Keratinocyte (primary cell): ENCODE measurements around the gene SMPDL3A.

Experiments
- CTCF ChIP-seq, 3 experiments: IDR thresholded peaks in 1 of 3; conservative IDR thresholded peaks in 1 of 3; optimal IDR thresholded peaks in 1 of 3; 2 replicates in 2 of 3; 3 replicates in 1 of 3; pipeline versions ENCODE3 to v1.5.1; 2011; ENCODE audit warnings: low read length in 3 of 3, mild to moderate bottlenecking in 3 of 3, moderate library complexity in 2 of 3, control low read depth in 1 of 3, inconsistent platforms in 1 of 3; ENCODE audit not compliant: insufficient read depth in 2 of 3; ENCODE audit errors: extremely low read depth in 1 of 3
- EZH2 ChIP-seq: IDR thresholded peaks from one replicate; pipeline ENCODE4 v1.6.1; 2012; ENCODE audit warnings: inconsistent platforms, mild to moderate bottlenecking, low read length, moderate library complexity

GRCh38 chr6:122809691-122810090 lies 20.6 kb downstream of the SMPDL3A start:
- TF ChIP-seq CTCF (optimal IDR thresholded peaks at IDR 0.05 in 1 of 3, IDR thresholded peaks at IDR 0.05 in 1 of 3, conservative IDR thresholded peaks at IDR 0.05 in 1 of 3; ENCODE audit: extremely low read depth in 1 of 3, insufficient read depth in 2 of 3, low read length in 3 of 3), result no peak
- no peak for TF ChIP-seq EZH2
